ENCODE measurements around the gene CEP135. TPM values are rescaled to one million over a fixed set of nuclear protein-coding genes. Genes with fewer than 3 reads are reported as not detected.

The CEP135 gene
- polyA plus RNA-seq, 3 donors: 4.0 to 5.1 (median 4.6) TPM

DNA sequence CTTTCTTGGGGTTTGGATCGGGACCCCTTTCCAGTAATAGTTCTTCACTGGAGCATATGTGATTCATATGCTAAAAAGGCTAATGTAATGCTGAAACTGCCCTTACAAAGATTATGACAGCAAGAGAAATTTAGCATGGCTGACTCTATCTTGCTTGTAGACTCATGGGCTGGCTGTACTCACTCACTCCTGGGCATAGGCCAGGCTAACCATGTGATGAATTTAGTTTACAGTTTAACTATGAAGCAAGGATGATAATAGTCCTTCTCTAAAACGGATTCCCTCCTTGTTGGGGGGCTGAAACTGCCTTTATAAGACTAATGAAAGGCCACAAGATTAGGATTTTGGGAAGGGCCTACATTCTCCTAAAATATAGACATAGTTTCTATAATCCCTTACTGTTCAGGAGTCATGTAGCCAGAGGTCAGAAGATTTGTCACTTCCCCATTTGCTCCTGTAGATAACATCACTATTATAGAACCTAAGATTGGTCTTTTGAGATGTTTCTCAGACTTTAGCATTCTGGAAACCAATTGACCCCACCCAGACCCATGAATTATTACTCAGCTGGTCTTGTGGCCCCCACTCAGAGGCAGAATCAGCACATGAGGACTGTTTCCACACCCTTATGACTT, 20.8 kb upstream of the CEP135 start:
- no peak for TF ChIP-seq CTCF (IDR thresholded peaks at IDR 0.05)
- Mint-ChIP-seq H3K4me1 (peaks cover 10% of the 10 kb centered on the region), H3K36me3 (no peaks in the 10 kb centered on the region), H3K9me3 (peaks cover 0 to 4% (median 0%) of the 10 kb centered on the region in 7 donors), H3K27me3 (ENCODE audit: low read depth in 3 of 3) (peaks cover 0 to 1% (median 0%) of the 10 kb centered on the region in 3 donors), H3K27ac (peak overlapping the region in 2 of 7 donors; percentile 33 to 62), H3K4me3 (no peak overlapping the region)
- no peaks in the 10 kb centered on the region for H3K9me3 ChIP-seq (replicated peaks in 1 of 2; ENCODE audit: control insufficient read depth in 1 of 2, insufficient read depth in 1 of 2, low read length in 2 of 2)
- intact Hi-C loops (cut with micrococcal nuclease): no loop called here
- H3K27ac ChIP-seq (ENCODE audit: low read depth in 1 of 2, low read length in 2 of 2): no peak overlapping the region
- H2AFZ ChIP-seq (ENCODE audit: insufficient read depth, low read depth, low read length, poor library complexity, severe bottlenecking): no peak overlapping the region
- no peak overlapping the region for H3K9ac ChIP-seq (ENCODE audit: insufficient read depth, low read length, poor library complexity, severe bottlenecking)
- no peaks in the 10 kb centered on the region for H3K27me3 ChIP-seq (ENCODE audit: control insufficient read depth in 2 of 2, insufficient read depth in 2 of 2, low read length in 2 of 2)
- no peaks in the 10 kb centered on the region for H3K79me2 ChIP-seq (ENCODE audit: insufficient read depth, low read length)
- no peak for DNase-seq
- no peaks in the 10 kb centered on the region for H3K36me3 ChIP-seq (replicated peaks in 1 of 2; ENCODE audit: control insufficient read depth in 1 of 2, insufficient read depth in 2 of 2, low read length in 2 of 2)
- no peaks in the 10 kb centered on the region for H4K20me1 ChIP-seq (ENCODE audit: insufficient read depth, low read length)
- H3K4me1 ChIP-seq (ENCODE audit: control insufficient read depth in 1 of 2, insufficient read depth in 2 of 2, low read length in 2 of 2): no peaks in the 10 kb centered on the region
- no CpG with 5 or more reads among the region's 2 CpGs for WGBS (ENCODE audit: insufficient coverage)
- no peak overlapping the region for H3K4me3 ChIP-seq (replicated peaks in 1 of 3; ENCODE audit: low read depth in 2 of 3, low read length in 3 of 3)
- no peak overlapping the region for H3K4me2 ChIP-seq (replicated peaks; ENCODE audit: extremely low read depth, low read length, poor library complexity, severe bottlenecking)

GRCh38 chr4:55928846-55929245, 19.9 kb upstream of the CEP135 start:
- H3K36me3 Mint-ChIP-seq: no peaks in the 10 kb centered on the region
- WGBS (ENCODE audit: insufficient coverage): no CpG with 5 or more reads among the region's 1 CpG
- H3K27ac Mint-ChIP-seq: no peak overlapping the region
- no peak overlapping the region for H3K4me3 Mint-ChIP-seq
- no peak overlapping the region for H3K9ac ChIP-seq (ENCODE audit: insufficient read depth, low read length, poor library complexity, severe bottlenecking)
- H3K79me2 ChIP-seq (ENCODE audit: insufficient read depth, low read length): no peaks in the 10 kb centered on the region
- no peak overlapping the region for H3K27ac ChIP-seq (ENCODE audit: low read depth in 1 of 2, low read length in 2 of 2)
- no peak overlapping the region for H3K4me2 ChIP-seq (replicated peaks; ENCODE audit: extremely low read depth, low read length, poor library complexity, severe bottlenecking)
- H3K4me1 Mint-ChIP-seq: peaks cover 10% of the 10 kb centered on the region
- H3K9me3 Mint-ChIP-seq: peaks cover 0 to 4% (median 0%) of the 10 kb centered on the region in 7 donors
- no peaks in the 10 kb centered on the region for H3K36me3 ChIP-seq (replicated peaks in 1 of 2; ENCODE audit: control insufficient read depth in 1 of 2, insufficient read depth in 2 of 2, low read length in 2 of 2)
- H3K27me3 Mint-ChIP-seq (ENCODE audit: low read depth in 3 of 3): peaks cover 0 to 1% (median 0%) of the 10 kb centered on the region in 3 donors
- H3K4me1 ChIP-seq (ENCODE audit: control insufficient read depth in 1 of 2, insufficient read depth in 2 of 2, low read length in 2 of 2): no peaks in the 10 kb centered on the region
- H3K4me3 ChIP-seq (replicated peaks in 1 of 3; ENCODE audit: low read depth in 2 of 3, low read length in 3 of 3): no peak overlapping the region
- H3K27me3 ChIP-seq (ENCODE audit: control insufficient read depth in 2 of 2, insufficient read depth in 2 of 2, low read length in 2 of 2): no peaks in the 10 kb centered on the region
- H4K20me1 ChIP-seq (ENCODE audit: insufficient read depth, low read length): no peaks in the 10 kb centered on the region
- no peak for TF ChIP-seq CTCF (IDR thresholded peaks at IDR 0.05)
- DNase-seq: no peak
- H3K9me3 ChIP-seq (replicated peaks in 1 of 2; ENCODE audit: control insufficient read depth in 1 of 2, insufficient read depth in 1 of 2, low read length in 2 of 2): no peaks in the 10 kb centered on the region
- H2AFZ ChIP-seq (ENCODE audit: insufficient read depth, low read depth, low read length, poor library complexity, severe bottlenecking): no peak overlapping the region
- intact Hi-C loops (cut with micrococcal nuclease): no loop called here
